Neural cell (in vitro differentiated cells): ENCODE results near the gene PDCD1. TPM values are rescaled to one million over a fixed set of nuclear protein-coding genes. Genes with fewer than 3 reads are reported as not detected.

Experiments used
- H2AFZ ChIP-seq: fragments of 200-600, 300-800 bp; sonication (generic), shearing (Covaris generic); 2 replicates; pipeline ENCODE4 v1.6.0; 2014; ENCODE audit warnings: low read depth, mild to moderate bottlenecking, antibody characterized with exemption, low read length, moderate library complexity
- H3F3A ChIP-seq: fragments of 200-600 bp; shearing (Covaris generic); 2 replicates; pipeline ENCODE4 v1.6.1; 2016; ENCODE audit warnings: mild to moderate bottlenecking, moderate library complexity, mixed read lengths, antibody characterized with exemption, low read length; ENCODE audit not compliant: insufficient read depth, poor library complexity, severe bottlenecking
- H3K27ac ChIP-seq: fragments of 200-600, 300-800 bp; sonication (generic), shearing (Covaris generic); 2 replicates; pipeline ENCODE4 v1.5.1; 2014; ENCODE audit warnings: mild to moderate bottlenecking, low read length, moderate library complexity
- H3K27me3 ChIP-seq: fragments of 300-800, 200-600 bp; sonication (generic), shearing (Covaris generic); 2 replicates; pipeline ENCODE4 v1.6.0; 2014; ENCODE audit warnings: mild to moderate bottlenecking, low read depth, low read length, moderate library complexity; ENCODE audit not compliant: insufficient read depth
- H3K36me3 ChIP-seq: fragments of 300-800, 200-600 bp; sonication (generic), shearing (Covaris generic); 2 replicates; pipeline ENCODE4 v1.5.1; 2014; ENCODE audit warnings: mild to moderate bottlenecking, antibody characterized with exemption, low read length, moderate library complexity; ENCODE audit not compliant: insufficient read depth
- H3K4me2 ChIP-seq: fragments of 300-800, 200-600 bp; sonication (generic), shearing (Covaris generic); 2 replicates; pipeline ENCODE4 v1.6.0; 2014; ENCODE audit warnings: mild to moderate bottlenecking, low read length
- H3K4me3 ChIP-seq: fragments of 300-800, 200-600 bp; sonication (generic), shearing (Covaris generic); 2 replicates; pipeline ENCODE4 v1.5.1; 2014; ENCODE audit warnings: mild to moderate bottlenecking, low read length, moderate library complexity
- H3K79me2 ChIP-seq: fragments of 200-600 bp; shearing (Covaris generic); replicated peaks from 2 replicates; pipeline ENCODE4 v1.6.0; 2014; ENCODE audit warnings: mild to moderate bottlenecking, low read length, moderate library complexity; ENCODE audit not compliant: insufficient read depth
- H3K9ac ChIP-seq: fragments of 300-800, 200-600 bp; sonication (generic), shearing (Covaris generic); 2 replicates; pipeline ENCODE4 v1.6.1; 2016; ENCODE audit warnings: mild to moderate bottlenecking, low read length, mixed read lengths
- H3K9me2 ChIP-seq: fragments of 200-600 bp; shearing (Covaris generic); 2 replicates; pipeline ENCODE4 v1.6.1; 2016; ENCODE audit warnings: mild to moderate bottlenecking, low read length, mixed read lengths; ENCODE audit not compliant: insufficient read depth
- H3K9me3 ChIP-seq: fragments of 200-600, 300-800 bp; sonication (generic), shearing (Covaris generic); 2 replicates; pipeline ENCODE4 v1.6.1; 2016; ENCODE audit warnings: mild to moderate bottlenecking, mixed run types, low read length, moderate library complexity, mixed read lengths
- H4K20me1 ChIP-seq: fragments of 200-600 bp; shearing (Covaris generic); 2 replicates; pipeline ENCODE4 v1.6.1; 2016; ENCODE audit warnings: mild to moderate bottlenecking, mixed run types; ENCODE audit not compliant: insufficient read depth
- EP300 ChIP-seq: fragments of 450-650 bp; conservative IDR thresholded peaks from 2 replicates; pipeline ENCODE4 v1.6.1; 2014; ENCODE audit warnings: antibody characterized with exemption, mild to moderate bottlenecking, moderate library complexity; ENCODE audit not compliant: poor library complexity, severe bottlenecking
- EZH2 ChIP-seq: fragments of 200-600, 300-800 bp; shearing (Covaris generic), sonication (generic); IDR thresholded peaks from 2 replicates; pipeline ENCODE4 v1.6.1; 2014; ENCODE audit warnings: antibody characterized with exemption, low read length, borderline replicate concordance, mild to moderate bottlenecking; ENCODE audit not compliant: insufficient read depth, poor library complexity, severe bottlenecking
- MXI1 ChIP-seq: fragments of 450-650 bp; conservative IDR thresholded peaks from 2 replicates; pipeline ENCODE4 v1.6.1; 2014; ENCODE audit warnings: antibody characterized with exemption, mild to moderate bottlenecking; ENCODE audit not compliant: poor library complexity, severe bottlenecking
- POLR2AphosphoS5 ChIP-seq: IDR thresholded peaks from 2 replicates; pipeline ENCODE4 v1.6.1; 2012
- RAD21 ChIP-seq: fragments of 450-650 bp; conservative IDR thresholded peaks from 2 replicates; pipeline ENCODE4 v1.6.1; 2014; ENCODE audit warnings: antibody characterized with exemption, mild to moderate bottlenecking, moderate library complexity
- SMC3 ChIP-seq: fragments of 450-650 bp; conservative IDR thresholded peaks from 2 replicates; pipeline ENCODE4 v1.6.1; 2014; ENCODE audit warnings: antibody characterized with exemption, mild to moderate bottlenecking, moderate library complexity; ENCODE audit not compliant: poor library complexity
- TAF1 ChIP-seq: IDR thresholded peaks from 2 replicates; pipeline ENCODE4 v1.6.1; 2012; ENCODE audit warnings: low read depth
- polyA plus RNA-seq: library from polyadenylated mRNA; depleted of rRNA; stranded (reverse); fragments of >200 nt; gene quantifications from 2 replicates; pipeline ENCODE4 v1.2.3, GENCODE V29; 2014
- TF ChIP-seq, protein P1 (sequence below): fragments of 450-650 bp; IDR thresholded peaks from 2 replicates; pipeline ENCODE4 v1.5.1; 2014; ENCODE audit warnings: antibody characterized with exemption, mild to moderate bottlenecking, moderate library complexity; ENCODE audit not compliant: poor library complexity, severe bottlenecking
- TF ChIP-seq, protein P2 (sequence below): IDR thresholded peaks from 2 replicates; pipeline ENCODE4 v1.6.1; 2012; ENCODE audit warnings: borderline replicate concordance

Gene PDCD1
- polyA plus RNA-seq, 1 donor from 2014 or later, result not detected

DNA sequence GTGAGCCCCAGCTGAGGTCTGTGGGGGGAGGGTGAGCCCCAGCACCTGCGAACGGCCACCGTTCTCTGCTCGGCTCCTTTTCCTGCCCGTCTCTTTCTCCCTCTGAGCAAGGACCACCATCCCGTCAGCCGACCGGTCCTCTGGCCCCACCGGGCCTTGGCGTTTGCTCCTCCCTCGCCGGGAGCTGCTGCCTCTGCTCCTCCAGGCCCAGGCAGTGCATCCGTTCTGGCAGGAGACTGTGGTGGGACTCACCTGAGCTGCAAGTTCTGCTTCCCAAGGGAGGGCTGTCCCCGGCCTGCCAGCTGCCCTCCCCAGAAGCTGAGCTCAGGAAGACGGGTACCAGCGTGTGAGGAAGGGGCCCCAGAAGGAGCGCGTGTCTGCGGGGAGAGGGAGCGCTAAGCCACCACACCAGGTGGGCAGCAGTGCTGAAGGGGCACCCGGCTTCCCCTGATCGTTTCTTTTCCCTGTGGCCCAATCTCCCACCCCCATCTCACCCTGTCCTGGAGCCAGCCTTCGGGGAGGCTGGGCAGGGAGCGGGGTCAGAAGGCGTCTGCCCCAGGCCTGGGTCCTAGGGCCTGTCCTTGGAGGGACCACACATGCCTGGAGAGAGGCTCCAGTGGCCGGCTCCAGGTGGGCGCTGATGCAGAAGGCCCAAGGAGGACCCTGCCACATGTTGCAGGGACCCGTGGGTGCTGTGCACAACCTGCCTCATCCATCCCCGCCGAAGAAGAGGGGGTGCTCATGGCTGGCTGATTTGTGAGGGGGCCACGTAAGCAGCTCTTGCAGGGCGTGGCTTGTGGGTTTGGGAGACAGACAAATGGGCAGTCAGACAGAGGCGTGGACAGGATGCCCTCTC is 8.3 kb upstream of the PDCD1 start:
- TF ChIP-seq, protein P1, sequence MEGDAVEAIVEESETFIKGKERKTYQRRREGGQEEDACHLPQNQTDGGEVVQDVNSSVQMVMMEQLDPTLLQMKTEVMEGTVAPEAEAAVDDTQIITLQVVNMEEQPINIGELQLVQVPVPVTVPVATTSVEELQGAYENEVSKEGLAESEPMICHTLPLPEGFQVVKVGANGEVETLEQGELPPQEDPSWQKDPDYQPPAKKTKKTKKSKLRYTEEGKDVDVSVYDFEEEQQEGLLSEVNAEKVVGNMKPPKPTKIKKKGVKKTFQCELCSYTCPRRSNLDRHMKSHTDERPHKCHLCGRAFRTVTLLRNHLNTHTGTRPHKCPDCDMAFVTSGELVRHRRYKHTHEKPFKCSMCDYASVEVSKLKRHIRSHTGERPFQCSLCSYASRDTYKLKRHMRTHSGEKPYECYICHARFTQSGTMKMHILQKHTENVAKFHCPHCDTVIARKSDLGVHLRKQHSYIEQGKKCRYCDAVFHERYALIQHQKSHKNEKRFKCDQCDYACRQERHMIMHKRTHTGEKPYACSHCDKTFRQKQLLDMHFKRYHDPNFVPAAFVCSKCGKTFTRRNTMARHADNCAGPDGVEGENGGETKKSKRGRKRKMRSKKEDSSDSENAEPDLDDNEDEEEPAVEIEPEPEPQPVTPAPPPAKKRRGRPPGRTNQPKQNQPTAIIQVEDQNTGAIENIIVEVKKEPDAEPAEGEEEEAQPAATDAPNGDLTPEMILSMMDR, result no peak
- TF ChIP-seq MXI1 (no peak), EZH2 (no peak), TAF1 (no peak), SMC3 (no peak), RAD21 (no peak), POLR2AphosphoS5 (no peak), EP300 (no peak)
- TF ChIP-seq, protein P2, sequence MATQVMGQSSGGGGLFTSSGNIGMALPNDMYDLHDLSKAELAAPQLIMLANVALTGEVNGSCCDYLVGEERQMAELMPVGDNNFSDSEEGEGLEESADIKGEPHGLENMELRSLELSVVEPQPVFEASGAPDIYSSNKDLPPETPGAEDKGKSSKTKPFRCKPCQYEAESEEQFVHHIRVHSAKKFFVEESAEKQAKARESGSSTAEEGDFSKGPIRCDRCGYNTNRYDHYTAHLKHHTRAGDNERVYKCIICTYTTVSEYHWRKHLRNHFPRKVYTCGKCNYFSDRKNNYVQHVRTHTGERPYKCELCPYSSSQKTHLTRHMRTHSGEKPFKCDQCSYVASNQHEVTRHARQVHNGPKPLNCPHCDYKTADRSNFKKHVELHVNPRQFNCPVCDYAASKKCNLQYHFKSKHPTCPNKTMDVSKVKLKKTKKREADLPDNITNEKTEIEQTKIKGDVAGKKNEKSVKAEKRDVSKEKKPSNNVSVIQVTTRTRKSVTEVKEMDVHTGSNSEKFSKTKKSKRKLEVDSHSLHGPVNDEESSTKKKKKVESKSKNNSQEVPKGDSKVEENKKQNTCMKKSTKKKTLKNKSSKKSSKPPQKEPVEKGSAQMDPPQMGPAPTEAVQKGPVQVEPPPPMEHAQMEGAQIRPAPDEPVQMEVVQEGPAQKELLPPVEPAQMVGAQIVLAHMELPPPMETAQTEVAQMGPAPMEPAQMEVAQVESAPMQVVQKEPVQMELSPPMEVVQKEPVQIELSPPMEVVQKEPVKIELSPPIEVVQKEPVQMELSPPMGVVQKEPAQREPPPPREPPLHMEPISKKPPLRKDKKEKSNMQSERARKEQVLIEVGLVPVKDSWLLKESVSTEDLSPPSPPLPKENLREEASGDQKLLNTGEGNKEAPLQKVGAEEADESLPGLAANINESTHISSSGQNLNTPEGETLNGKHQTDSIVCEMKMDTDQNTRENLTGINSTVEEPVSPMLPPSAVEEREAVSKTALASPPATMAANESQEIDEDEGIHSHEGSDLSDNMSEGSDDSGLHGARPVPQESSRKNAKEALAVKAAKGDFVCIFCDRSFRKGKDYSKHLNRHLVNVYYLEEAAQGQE, result no peak
- H3K36me3 ChIP-seq, result no peaks in the 10 kb centered on the region
- no peaks in the 10 kb centered on the region for H3K9me3 ChIP-seq
- no peaks in the 10 kb centered on the region for H3K9me2 ChIP-seq
- peak overlapping the region; percentile 2 for H3K4me3 ChIP-seq
- peak overlapping the region; percentile 36 for H3K9ac ChIP-seq
- H3K27me3 ChIP-seq, result no peaks in the 10 kb centered on the region
- H4K20me1 ChIP-seq, result no peaks in the 10 kb centered on the region
- H2AFZ ChIP-seq, result no peak overlapping the region
- no peak overlapping the region for H3K4me2 ChIP-seq
- H3F3A ChIP-seq, result no peaks in the 10 kb centered on the region
- peak overlapping the region; percentile 24 for H3K27ac ChIP-seq
- no peaks in the 10 kb centered on the region for H3K79me2 ChIP-seq

DNA sequence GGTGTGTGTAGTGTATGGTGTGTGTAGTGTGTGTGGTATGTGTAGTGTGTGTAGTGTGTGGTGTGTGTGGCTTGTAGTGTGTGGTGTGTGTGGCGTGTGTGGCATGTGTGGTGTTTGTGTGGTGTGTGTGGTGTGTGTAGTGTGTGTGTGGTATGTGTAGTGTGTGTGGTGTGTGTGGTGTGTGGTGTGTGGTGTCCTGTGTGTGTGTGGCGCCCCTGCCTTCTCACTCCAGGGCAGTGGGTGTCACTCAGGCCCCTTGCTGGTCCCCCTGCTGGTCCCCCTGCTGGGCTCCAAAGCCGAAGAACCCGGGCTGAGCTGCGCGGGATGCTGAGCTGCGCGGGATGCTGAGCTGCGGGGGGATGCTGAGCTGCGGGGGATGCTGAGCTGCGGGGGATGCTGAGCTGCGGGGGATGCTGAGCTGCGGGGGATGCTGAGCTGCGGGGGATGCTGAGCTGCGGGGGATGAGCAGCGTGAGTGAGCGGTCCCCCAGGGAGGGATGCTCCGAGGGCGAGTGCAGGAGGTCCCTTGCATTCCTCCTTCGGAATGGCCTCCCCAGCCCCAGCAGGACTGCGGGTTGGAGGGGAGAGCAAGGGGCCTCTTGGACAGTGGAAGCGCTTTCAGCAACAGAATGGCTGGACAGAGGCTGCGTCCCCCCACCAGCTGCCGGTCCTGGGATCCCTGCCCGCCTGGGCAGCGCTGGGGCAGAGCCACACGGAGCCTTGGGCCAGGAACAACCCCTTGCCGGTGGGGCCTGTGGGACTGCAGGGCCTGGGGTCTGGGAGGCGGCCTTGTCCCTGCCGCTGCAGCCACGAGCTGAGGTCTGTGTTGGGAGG is 7.5 kb upstream of the PDCD1 start:
- Histone ChIP-seq H2AFZ (no peak overlapping the region), H3K9me2 (no peaks in the 10 kb centered on the region), H3F3A (no peaks in the 10 kb centered on the region), H3K27me3 (no peaks in the 10 kb centered on the region), H3K36me3 (no peaks in the 10 kb centered on the region), H3K9me3 (no peaks in the 10 kb centered on the region), H4K20me1 (no peaks in the 10 kb centered on the region), H3K27ac (peak overlapping the region; percentile 24), H3K79me2 (no peaks in the 10 kb centered on the region), H3K4me2 (no peak overlapping the region), H3K9ac (peak overlapping the region; percentile 45), H3K4me3 (peak overlapping the region; percentile 2)
- TF ChIP-seq EZH2 (no peak), EP300 (no peak), TAF1 (no peak), RAD21 (no peak), SMC3 (peak; percentile 24), MXI1 (no peak), POLR2AphosphoS5 (peak; percentile 54)
- TF ChIP-seq, protein P2, result no peak
- TF ChIP-seq, protein P1, result no peak
